HG03095 (cell line): ENCODE measurements around the gene PHB1.
A peak's percentile ranks its signal among the peaks of the same experiment; 100 is the strongest.
"Not testable (repeated sequence)": the region's sequence is repeated elsewhere in the genome, so short reads cannot be mapped to it uniquely, and the experiment has no call there.

Source experiments
- ATAC-seq: cut with Tn5 transposase; IDR thresholded peaks from one replicate; pipeline ENCODE4 v1.9.1; 2021; ENCODE audit warnings: moderate library complexity; ENCODE audit not compliant: unreplicated experiment

Gene PHB1

DNA sequence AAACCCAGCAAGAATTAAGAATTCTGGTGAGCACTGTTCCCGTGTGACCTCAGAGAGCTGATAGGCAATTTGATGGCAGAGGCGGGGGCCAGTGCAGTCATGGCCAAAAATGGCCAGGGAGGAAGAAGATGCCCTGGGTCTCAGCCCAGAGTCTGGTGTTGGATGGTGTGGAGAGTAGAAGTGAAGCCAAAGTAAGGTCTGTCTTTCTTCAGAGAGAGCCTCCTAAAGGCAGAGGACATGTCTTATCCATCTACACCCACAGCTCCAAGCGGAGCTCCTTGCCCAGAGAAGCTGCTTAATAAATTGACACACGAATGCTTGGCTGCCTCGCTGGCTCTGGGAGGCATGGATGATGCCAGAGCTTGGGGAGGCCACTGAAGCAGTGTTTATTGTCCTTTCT is 32.9 kb downstream of the PHB1 start:
- ATAC-seq, result no peak

DNA sequence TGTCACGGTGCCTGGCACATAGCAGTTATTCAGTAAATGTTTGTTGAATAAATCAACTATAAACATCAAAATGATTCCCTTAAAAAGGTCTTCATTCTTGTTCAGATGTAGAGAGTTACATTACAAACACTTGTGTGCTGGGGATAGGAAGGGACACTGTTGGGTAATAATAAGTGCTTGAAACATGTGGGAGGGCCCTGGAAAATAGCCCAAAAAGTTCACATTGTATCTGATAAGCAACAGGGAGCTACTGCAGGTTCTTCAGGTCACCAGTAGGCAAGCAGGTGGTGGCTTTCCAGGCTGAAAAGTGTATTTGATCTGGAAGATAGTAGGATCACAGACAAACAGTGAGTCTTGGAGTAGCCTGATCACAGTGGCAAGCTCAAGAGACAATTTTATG is 33.6 kb downstream of the PHB1 start:
- ATAC-seq, result no peak

DNA sequence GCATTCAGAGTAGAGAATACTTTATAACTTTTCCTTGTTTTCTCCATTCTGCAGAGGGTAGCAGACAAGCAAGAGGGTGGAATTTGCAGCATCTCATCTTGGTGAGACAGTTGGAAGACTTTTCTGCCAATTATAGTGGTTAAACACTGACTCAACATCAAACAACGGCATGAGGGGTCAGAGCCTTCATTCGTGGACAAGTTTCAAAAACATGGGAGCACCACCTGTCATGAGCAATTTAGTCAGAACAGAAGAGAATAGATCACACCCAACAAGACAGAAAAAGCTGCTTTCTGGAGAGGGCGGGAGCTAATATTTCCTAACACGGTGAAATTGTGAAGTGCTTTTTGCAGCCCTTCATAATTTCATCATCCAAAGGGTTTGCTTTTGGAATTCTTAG is 34.8 kb downstream of the PHB1 start:
- ATAC-seq, result no peak

DNA sequence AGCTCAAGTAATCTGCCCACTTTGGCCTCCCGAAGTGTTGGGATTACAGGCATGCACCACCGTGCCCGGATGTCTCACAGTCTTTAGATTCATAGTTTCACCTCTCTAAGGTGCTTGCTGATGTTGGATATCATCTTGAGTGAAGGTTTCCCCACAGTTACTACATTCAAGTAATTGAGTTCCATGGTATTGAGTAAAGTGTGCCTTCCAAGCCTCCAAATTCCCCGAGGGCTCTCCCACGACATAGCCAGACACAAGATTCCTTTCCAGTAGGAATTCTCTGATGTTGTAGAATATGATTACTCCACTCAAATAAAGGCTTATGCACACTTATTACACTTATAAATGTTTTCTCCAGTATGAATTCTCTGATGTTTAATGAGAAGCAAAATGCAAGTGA is 36.4 kb downstream of the PHB1 start:
- ATAC-seq, result no peak

DNA sequence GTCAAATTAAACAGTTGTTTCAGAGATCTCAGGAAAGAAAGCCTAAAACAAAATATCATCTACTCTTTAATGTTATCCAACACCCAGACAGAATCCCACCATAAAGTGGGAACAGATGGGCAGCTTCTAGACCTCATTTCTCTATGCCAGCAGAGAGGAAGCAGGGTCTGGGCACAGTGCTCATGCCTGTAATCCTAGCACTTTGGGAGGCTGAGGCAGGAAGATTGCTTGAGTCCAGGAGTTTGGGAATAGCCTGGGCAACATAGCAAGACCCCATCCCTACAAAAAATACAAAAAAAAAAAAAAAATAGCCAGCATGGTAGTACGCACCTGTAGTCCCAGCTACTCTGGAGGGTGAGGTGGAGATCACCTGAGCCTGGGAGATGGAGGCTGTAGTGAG is 39.1 kb downstream of the PHB1 start:
- no peak for ATAC-seq

DNA sequence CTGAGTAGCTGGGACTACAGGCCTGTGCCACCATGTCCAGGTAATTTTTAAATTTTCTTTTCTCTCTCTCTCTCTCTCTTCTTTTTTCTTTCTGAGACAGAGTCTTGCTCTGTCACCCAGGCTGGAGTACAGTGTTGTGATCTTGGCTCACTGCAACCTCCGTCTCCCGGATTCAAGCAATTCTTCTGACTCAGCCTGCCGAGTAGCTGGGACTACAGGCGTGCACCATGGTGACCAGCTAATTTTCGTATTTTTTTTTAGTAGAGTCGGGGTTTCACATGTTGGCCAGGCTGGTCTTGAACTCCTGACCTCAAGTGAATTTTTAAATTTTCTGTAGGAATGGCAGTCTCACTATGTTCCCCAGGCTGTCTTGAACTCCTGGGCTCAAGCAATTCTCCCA is 41.6 kb downstream of the PHB1 start:
- no peak for ATAC-seq

DNA sequence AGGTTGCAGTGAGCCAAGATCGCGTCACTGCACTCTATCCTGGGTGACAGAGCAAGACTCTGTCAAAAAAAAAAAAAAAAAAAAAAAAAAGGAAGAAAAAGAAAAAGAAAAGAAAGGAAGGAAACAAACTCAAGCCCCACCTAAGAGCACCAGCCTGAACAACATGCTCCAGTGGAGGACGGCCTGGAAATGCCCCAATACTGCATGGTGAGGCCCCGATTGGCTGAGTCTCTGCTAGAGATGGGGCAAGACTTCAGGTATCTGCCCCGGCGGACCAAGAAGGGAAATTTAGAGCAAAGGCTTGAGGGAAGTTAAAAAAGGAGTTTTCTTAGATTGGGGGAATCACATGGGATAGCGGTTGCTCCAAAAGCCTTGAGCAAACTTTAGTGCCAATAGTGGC is 42.3 kb downstream of the PHB1 start:
- no peak for ATAC-seq

DNA sequence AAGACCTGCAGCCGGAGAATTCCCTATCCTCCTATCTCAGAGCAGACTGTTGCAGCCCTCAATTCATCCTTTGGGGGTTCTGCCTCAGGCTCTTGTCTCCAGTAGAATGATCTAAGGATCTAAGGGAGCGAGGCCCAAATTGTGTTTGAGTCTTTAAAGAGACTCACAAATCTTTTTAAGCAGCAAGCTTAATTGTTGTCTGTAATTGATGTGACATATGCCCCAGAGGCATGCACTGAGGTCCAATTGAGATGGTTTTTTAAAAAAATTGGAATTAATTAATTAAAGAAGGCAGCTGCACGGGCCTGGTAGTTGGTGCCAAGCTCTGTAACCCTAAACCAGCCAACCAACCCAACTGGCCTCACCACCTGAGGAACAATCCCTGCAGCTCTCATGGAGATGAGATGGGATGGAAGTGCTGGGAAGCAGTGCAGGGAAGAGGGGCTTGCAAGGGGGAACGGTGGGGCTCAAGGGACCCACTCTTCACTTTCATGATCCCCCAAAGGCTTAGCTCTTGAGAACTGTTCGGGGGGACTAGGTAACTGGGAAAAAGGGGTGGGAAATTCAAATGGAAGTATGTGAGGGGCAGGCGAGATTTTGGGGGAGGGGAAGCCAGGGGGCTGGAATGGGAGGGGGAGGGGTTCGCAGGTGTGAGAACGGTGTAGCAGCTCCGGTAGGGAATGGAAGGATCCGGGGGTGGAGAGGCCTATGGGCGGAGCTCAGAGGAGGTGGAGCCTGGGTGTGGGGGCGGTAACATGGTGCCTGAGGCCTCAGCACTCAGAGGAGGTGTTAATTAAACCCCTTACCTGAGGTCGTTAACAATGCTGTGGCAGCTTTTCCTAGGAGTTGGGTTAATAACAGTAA is 43.5 kb downstream of the PHB1 start:
- ATAC-seq, result no peak

DNA sequence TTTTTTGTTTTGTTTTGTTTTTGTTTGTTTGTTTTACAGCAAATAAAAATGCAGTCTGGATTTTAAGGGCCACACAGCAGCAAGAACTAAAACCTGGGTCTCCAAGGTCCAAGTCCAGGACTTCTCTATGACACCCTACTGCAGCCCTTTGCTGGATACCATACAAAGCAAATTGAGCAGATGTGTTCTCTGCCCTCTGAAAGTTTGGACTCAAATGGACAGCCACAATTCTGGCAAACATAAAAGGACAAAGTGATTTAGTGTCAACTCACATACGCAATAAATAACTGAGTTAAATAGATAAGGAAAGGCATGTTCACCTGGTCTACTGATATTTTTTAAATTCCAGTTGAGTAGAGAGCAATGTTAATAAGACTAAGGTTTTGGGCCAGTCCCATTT is 44.9 kb downstream of the PHB1 start:
- ATAC-seq, result no peak

DNA sequence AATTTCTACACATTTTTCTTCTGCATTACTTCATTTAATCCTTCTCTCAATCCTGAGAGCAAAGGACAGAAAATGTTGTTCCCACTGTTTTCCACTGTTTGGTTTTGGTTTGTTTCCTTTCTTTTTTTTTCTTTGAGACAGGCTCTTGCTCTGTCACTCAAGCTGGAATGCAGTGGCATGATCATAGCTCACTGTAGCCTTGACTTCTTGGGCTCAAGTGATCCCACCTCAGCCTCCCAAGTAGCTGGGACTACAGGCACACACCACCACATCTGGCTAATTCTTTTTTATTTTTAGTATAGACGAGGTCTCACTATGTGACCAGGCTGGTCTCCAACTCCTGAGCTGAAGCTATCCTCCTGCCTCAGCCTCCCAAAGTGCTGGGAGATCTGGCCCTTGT is 45.6 kb downstream of the PHB1 start:
- no peak for ATAC-seq

DNA sequence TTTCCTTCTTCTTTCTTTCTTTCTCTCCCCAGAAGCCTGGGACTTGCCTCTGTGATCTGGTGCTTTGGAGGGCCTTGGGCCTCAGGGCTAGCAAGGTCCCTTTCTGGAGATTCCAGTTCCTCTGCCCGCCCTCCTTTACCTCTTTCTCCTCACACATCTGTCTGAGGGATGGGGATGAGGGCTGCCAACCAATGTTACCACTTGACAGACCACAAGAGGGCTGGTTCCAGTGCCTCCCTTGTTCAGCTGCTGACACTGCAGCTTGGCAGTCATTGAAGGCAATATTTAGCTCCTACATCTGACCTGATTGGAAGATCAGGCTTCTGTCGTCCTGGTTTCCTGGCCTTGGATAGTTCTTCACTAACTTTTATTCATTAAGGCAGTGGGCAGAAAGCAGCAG is 49.0 kb downstream of the PHB1 start:
- ATAC-seq, result no peak

DNA sequence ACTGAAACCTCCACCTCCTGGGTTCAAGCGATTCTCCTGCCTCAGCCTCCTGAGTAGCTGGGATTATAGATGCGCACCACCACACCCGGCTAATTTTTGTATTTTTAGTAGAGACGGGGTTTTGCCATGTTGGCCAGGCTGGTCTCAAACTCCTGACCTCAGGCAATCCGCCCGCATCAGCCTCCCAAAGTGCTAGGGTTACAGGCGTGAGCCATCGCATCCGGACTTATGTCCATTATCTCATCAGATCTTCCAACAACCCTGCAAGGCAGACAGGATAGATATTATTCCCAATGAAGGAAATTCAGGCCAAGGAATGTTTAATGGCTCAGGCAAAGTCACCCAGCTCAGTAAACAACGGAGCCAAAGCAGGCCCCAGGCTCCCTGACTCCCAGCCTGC is 49.6 kb downstream of the PHB1 start:
- not testable (repeated sequence) for ATAC-seq

DNA sequence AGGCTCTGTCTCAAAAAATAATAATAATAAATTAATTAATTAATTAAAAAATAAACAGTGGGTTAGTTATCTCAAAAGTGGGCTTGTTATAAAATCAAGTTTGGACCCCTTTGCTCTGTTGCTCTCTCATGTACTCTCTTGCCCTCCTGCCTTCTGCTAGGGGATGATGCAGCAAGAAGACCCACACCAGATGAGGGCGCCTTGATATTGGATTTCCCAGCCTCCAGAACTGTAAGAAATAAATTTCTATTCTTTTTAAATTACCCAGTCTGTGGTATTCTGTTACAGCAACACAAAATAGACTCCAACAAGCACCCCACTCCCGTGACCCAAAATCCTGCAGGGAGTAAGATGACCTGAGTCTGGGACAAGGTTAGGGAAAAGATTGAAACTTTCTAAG is 50.6 kb downstream of the PHB1 start:
- ATAC-seq, result no peak

DNA sequence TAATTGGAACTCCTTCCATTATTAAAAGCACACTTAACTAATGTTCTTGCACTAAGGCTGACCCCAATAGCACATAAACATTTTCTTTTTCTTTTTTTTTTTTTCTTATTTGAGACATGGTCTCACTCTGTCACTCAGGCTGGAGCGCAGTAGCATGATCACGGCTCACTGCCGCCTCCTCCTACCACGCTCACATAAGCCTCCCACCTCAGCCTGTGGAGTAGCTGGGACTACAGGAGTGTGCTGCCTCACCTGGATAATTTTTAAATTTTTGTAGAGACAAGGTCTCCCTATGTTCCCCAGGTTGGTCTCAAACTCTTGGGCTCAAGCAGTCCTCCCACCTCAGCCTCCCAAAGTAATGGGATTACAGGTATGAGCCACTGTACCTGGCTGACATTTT is 51.4 kb downstream of the PHB1 start:
- no peak for ATAC-seq

DNA sequence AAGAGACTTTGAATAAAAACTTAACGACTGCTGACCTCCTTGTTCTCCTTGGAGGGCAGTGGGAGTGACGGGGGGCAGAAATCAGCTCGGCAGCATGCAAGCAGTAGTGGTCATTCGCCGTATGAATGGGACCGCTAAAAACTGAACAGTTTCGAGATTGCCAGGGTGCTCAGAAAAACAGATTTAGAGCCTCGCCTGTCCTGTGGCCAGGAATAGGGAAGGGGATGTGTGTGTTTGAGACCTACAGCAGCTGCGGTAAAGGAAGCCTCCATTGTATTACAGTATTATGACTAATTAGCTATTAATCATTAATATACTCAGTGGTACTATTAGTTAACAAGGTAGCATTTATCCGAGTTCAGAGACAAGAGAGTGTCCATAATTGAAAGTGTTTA is 52.0 kb downstream of the PHB1 start:
- ATAC-seq, result no peak

DNA sequence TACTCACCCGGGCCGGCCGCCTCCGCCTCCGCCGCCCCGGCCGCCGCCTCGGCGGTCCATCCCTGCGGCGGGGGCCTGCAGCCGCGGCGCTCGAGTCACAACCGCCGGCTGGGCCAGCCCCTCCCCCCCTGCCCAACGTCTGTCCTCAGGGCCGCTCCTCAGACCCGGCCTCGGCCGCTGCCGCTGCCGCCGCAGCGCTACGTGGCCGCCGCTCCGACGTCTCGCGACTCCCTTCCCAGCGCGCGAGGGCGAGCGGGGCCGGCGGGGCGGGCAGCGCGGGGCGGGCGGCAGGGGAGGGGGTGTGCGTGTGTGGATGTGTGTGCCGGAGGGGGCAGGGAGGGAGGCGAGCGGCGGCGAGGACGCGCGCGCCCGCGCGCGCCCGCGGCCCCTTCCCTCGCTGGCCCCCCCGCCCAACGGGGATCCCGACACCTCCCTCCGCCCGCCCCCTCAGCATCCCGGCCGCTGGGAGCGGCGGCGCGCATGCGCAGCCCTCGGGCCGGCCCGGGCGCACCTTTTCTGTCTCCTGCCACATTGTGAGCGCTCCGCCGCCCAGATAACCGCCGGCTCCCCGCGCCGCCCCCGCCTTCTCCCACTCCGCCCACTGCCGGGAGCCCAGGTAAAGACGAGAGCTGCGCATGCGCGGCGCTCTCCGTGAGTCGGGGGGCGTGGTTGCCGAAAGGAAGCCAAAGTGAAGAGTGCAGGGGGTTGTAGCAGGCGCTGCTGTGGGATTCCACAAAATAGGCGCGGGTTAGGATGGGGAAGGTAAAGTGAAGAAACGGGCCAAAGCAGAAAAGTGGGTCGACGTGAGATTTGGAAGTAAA is 52.6 kb downstream of the PHB1 start, which contains the start of gene ZNF652:
Gene ZNF652 (minus strand): TSS at position 349 of the 821 bp plus-strand sequence. CDS start 44,525 bp downstream, outside the sequence.
- ATAC-seq, result peak; percentile 41

DNA sequence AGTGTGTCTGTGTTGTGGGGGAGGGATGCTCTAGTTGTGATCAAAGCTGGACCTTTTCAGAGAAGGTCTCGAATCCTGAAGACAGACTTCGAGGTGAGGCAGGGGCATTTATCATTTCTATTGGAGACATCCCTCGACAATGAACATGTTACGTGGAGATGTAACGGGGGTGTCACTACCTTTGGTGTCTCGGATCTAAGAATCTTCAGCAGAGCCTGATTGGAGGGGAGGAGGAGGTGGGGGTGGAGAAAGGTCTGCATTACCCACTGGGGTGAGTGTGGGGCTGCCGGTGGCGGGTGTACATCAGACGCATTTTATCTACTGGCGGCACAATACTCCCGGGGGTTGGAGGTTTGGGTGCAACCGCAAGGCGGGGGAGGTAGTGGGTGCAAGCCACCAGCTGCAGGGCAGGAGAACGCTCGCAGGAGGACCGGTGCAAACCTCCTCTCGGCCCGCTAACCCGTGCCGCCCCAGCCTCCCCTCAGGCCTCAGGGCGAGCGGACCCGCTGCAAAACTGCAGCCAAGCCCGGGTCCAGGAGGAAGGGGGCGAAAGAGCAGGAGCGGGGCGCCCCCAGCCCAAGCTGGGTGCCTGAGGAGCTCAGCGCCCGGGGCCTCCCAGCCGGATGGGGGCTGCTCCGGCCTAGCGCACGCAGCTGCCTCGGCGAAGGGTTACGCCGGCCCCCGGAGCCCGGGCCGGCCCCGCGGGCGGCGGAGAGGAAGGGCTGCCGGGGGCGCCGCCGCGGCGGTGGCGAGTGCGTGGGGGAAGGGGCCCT is 53.4 kb downstream of the PHB1 start:
- peak; percentile 22 for ATAC-seq

DNA sequence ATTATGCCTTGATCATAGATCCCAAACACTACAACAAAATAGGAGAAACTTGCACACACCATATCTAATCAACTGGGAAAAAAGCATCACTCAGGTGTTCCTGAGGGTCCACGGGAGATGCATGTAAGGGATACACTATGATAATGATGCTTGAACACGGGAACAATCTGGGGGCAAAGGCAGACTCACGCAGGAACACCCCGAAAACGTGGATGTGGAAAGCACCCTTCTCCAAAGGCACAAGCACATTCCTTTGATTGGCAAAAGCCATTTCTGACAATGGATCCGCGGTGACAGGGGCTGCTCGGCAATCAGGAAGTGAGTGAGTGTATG is 53.9 kb downstream of the PHB1 start:
- ATAC-seq, result no peak

DNA sequence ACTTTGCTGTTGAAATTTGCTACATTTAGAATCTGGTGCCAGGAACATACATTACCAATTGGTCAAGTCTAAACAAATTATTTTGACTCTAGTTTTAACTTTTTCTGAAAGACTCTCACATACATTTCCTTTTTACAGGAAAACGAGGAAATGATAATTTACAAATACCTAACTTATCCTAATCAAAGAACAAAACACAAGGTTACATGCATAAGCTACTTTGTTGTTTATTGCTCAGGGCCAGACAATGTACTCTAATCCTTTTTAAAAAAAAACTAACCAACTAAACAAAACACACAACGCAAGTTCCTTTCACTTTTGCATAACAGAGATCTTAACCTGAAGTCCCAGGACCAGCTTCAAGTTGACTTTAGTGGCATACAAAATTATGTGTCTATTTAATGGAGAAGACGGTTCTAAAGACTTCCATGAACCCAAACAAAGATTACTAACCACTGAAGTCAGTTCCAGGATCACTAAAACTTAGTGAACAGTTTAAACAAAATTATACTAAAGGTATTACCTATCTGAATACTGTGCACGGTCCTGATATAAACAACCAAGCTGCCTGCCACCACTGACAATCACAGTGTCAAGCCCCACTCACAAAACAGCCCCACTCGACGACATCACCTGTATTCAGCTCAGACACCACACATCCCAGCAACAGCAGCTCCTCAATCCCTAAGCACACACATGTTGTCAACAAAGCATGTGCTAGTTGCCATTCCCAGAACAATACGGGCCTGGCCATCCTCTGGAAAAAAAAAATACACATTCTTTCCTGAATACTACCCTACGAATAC is 54.5 kb downstream of the PHB1 start:
- no peak for ATAC-seq

DNA sequence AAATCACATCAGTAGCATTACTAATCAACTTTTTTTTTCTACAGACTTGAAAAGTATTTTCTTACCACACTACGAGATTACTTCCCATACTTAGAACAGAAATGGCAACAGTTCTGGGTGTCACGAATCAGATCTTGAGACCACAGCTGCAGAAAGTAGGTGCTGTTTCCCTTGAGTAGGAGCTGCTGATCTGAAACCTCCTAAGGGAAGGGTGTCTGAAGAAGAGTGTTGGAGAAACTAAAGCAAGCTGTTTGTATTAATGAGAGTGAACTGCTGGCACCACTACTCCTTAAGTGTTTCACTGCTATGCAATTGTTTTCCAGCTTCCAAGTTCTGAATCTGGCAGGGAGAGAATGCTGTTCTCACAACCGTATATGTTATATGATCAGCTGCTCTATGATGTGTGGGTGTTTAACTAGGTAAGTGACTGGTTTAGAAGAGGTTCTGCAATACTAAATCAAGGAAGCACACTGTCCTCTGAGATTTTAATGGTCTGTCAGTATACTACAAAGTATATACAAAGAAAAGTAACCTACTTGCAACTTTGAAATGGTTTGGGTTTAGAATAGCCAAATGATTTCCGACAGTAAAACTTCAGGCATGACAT is 55.9 kb downstream of the PHB1 start:
- ATAC-seq, result peak; percentile 34
